Mucosa of rectum (tissue), 2 donors: ENCODE measurements around the gene PPP1R9A.

Experiments
- H3K27ac ChIP-seq, 2 donors: one replicate each; pipeline ENCODE4 v1.7.0; 2013; ENCODE audit warnings: inconsistent platforms in 2 of 2, low read depth in 2 of 2, low read length in 2 of 2
- H3K27me3 ChIP-seq, 2 donors: one replicate each; pipeline ENCODE4 v1.7.0; 2013; ENCODE audit warnings: low read length in 2 of 2; ENCODE audit not compliant: control insufficient read depth in 2 of 2, insufficient read depth in 2 of 2
- H3K36me3 ChIP-seq, 2 donors: one replicate each; pipeline ENCODE4 v1.7.0; 2013; ENCODE audit warnings: low read length in 2 of 2; ENCODE audit not compliant: control insufficient read depth in 2 of 2, insufficient read depth in 2 of 2
- H3K4me1 ChIP-seq, 2 donors: one replicate each; pipeline ENCODE4 v1.7.0; 2013; ENCODE audit warnings: low read length in 2 of 2, mild to moderate bottlenecking in 1 of 2; ENCODE audit not compliant: control insufficient read depth in 2 of 2, insufficient read depth in 2 of 2
- H3K4me3 ChIP-seq, 2 donors: one replicate each; pipeline ENCODE4 v1.7.0; 2013; ENCODE audit warnings: low read length in 2 of 2
- H3K9ac ChIP-seq, 2 donors: one replicate each; pipeline ENCODE4 v1.7.0; 2013; ENCODE audit warnings: low read length in 2 of 2, low read depth in 1 of 2, mild to moderate bottlenecking in 1 of 2
- H3K9me3 ChIP-seq, 2 donors: one replicate each; pipeline ENCODE4 v1.7.0; 2013; ENCODE audit warnings: low read length in 2 of 2; ENCODE audit not compliant: control insufficient read depth in 2 of 2
- donor health status: healthy.
- donor health status: Normal muscosa, but diverticular disease.

The PPP1R9A gene

DNA sequence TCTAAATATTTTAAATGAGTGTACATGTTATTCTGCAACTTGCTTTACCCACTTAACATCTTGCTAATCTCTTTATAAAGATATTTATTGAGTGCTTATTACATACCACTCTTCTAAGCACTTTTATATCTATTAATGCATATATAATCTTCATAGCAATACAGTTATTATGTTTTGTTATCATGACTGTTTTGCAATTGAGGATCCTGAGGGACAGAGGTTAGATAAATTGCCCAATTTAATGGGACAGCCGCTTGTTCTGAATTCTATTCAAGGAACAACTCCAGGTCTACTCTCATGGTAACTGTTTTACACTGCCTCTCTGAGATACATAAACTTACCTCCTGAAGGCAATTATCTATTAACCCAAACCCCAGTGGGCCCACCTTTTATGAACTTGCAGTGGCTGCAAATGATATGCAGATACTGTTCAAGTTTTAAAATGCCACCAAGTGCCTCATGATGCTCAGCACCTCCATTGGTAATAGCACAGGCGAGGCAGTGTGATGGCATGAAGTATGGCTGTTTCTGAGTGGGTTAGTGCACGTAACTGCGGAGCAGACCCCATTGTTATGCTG lies 356.5 kb downstream of the PPP1R9A start:
- Histone ChIP-seq H3K4me1 (no peaks in the 10 kb centered on the region), H3K27me3 (no peaks in the 10 kb centered on the region), H3K27ac (no peak overlapping the region), H3K9me3 (no peaks in the 10 kb centered on the region), H3K4me3 (no peak overlapping the region), H3K36me3 (no peaks in the 10 kb centered on the region), H3K9ac (no peak overlapping the region)

DNA sequence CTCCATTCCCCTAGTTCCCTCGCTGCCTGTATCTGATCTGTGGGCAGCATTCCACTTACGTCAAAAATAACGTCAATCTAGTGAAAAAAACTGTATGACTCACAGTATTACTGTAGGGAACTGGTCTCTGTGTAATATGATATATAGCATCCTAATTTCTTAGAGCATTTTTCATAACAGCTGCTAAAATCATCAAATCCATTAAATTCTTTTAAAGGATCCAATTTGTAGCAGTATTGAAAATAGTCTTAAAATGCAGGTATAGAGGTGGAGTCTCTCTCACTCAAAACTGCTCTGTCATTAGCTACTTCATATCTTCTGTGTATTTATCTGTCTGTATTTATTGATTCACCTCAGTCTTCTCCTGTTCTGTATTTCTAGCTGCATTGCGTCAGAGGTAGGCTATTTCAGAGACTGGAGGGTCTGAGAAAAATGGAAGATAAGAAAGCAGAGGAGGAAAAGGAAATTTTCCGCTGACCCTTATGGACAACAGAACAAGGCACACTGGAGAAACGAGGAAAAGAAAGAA lies 357.0 kb downstream of the PPP1R9A start:
- Histone ChIP-seq H3K27ac (no peak overlapping the region), H3K4me1 (no peaks in the 10 kb centered on the region), H3K9ac (no peak overlapping the region), H3K36me3 (no peaks in the 10 kb centered on the region), H3K27me3 (no peaks in the 10 kb centered on the region), H3K9me3 (no peaks in the 10 kb centered on the region), H3K4me3 (no peak overlapping the region)

DNA sequence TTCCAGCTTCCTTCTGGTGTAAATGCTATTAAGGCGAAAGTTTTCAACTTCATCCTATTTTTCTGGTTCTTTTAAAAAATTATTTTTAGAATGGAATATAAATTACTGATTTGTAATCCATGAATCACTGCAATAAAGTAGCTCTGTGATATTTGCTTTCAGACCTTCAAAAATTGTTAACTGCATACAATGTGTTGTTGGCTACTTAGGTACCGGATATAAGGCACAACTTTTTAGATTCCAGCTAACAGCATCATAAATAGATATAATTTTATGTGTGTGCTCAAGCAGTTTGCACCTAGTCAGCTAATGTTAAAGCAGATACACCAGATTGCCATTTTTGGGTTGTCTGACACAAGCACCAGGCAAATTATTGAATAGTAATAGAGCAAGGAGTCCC lies 358.2 kb downstream of the PPP1R9A start:
- Histone ChIP-seq H3K27me3 (no peaks in the 10 kb centered on the region), H3K9me3 (no peaks in the 10 kb centered on the region), H3K9ac (no peak overlapping the region), H3K36me3 (no peaks in the 10 kb centered on the region), H3K27ac (no peak overlapping the region), H3K4me1 (no peaks in the 10 kb centered on the region), H3K4me3 (no peak overlapping the region)

DNA sequence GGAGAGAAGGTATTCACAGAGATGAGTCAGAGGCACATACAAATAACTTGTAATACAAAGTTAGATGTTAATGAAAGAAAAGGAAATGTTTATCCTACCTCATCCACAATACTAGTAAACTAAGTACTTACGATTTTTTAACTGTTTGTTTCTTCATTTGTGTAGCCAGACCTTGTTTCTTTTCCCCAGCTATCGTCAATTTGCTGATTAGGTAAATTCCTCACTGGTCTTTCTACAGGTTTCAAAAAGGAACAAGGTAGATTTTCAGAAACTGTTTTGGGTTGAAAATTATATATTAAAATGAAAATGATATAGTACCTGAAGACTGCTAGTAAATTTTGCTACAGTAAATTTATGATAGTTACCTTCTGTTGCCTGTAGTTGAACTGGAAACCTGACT lies 360.4 kb downstream of the PPP1R9A start:
- Histone ChIP-seq H3K4me1 (no peaks in the 10 kb centered on the region), H3K9ac (no peak overlapping the region), H3K9me3 (no peaks in the 10 kb centered on the region), H3K27me3 (no peaks in the 10 kb centered on the region), H3K27ac (no peak overlapping the region), H3K36me3 (no peaks in the 10 kb centered on the region), H3K4me3 (no peak overlapping the region)

DNA sequence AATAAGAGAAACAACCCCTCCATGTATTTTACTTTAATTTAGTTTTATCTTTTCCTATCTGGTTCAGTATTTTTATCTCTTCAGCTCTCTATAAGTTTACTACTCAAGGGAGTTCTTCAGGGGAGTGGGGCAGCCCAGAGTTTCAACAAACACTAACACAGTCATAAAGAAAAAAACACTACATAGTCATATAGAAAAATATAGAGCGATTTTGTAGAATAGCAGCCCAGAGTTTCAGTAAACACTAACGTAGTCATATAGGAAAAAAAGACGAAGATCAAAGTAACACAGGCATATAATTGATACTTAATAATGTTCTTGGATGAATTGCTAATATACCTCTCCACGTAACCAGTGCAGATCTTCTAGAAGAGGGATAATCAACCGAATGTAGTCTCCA lies 362.2 kb downstream of the PPP1R9A start:
- no peak overlapping the region for H3K27ac ChIP-seq
- H3K27me3 ChIP-seq = no peaks in the 10 kb centered on the region
- no peaks in the 10 kb centered on the region for H3K9me3 ChIP-seq
- H3K4me3 ChIP-seq = no peak overlapping the region
- H3K36me3 ChIP-seq = no peaks in the 10 kb centered on the region
- H3K9ac ChIP-seq = no peak overlapping the region
- H3K4me1 ChIP-seq = no peaks in the 10 kb centered on the region

DNA sequence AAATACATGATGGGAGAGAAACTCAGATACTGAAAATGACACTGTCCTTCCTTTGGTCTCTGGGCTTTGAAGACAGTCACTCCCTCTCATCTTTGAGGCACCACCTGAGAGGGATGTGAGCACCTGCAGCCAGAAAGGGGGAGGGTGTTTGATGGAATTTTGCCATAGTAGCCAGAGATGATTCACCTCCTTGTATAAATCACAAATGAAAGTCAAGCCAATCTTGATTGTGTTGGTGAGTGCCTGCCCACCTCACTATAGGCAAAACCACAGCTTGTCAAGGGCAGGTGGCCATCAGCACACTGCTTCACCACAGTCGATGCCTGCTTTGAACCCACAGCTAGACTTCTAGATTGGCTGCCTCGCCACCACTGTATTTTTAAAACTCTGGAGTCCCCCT lies 368.7 kb downstream of the PPP1R9A start:
- Histone ChIP-seq H3K27ac (no peak overlapping the region), H3K36me3 (no peaks in the 10 kb centered on the region), H3K9ac (no peak overlapping the region), H3K4me3 (no peak overlapping the region), H3K27me3 (no peaks in the 10 kb centered on the region), H3K4me1 (no peaks in the 10 kb centered on the region), H3K9me3 (no peaks in the 10 kb centered on the region)

DNA sequence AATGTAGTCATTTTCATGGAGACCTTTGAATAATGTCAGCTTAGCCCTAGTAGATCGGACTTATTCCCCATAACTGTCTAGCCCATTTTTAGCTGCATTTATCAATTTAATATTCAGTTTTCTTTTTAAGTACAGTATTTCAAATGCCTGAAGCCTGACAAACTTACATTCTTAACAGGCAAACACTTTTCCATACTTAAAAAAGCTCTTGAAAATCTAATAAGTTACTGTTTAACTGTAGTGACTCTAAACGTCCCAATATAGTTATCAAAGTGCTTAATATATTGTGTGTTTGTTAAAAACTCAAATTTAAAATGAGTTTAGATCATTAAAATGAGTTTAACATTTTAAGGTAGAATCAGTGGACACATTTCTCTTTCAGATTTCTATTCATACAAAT lies 372.0 kb downstream of the PPP1R9A start:
- Histone ChIP-seq H3K9me3 (no peaks in the 10 kb centered on the region), H3K4me3 (no peak overlapping the region), H3K9ac (no peak overlapping the region), H3K27me3 (no peaks in the 10 kb centered on the region), H3K27ac (no peak overlapping the region), H3K4me1 (no peaks in the 10 kb centered on the region), H3K36me3 (no peaks in the 10 kb centered on the region)

DNA sequence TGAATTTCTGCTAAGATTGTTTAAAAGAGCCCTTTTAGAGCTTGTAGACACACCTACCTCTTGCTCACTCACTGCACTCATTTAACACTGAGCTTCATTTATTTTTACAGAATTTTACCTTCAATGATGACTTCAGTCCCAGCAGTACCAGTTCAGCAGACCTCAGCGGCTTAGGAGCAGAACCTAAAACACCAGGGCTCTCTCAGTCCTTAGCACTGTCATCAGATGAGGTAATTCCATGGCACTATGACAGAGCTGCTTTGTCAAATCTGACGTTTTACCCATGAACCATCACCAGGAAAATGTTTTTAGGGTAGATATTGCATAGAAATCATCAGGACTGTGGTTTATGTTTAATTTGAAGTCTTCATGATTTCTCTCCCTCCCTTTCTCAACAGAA lies 378.7 kb downstream of the PPP1R9A start:
- Histone ChIP-seq H3K27me3 (no peaks in the 10 kb centered on the region), H3K9ac (no peak overlapping the region), H3K9me3 (no peaks in the 10 kb centered on the region), H3K4me1 (no peaks in the 10 kb centered on the region), H3K27ac (no peak overlapping the region), H3K36me3 (peaks cover 0 to 8% of the 10 kb centered on the region in 2 donors), H3K4me3 (no peak overlapping the region)

DNA sequence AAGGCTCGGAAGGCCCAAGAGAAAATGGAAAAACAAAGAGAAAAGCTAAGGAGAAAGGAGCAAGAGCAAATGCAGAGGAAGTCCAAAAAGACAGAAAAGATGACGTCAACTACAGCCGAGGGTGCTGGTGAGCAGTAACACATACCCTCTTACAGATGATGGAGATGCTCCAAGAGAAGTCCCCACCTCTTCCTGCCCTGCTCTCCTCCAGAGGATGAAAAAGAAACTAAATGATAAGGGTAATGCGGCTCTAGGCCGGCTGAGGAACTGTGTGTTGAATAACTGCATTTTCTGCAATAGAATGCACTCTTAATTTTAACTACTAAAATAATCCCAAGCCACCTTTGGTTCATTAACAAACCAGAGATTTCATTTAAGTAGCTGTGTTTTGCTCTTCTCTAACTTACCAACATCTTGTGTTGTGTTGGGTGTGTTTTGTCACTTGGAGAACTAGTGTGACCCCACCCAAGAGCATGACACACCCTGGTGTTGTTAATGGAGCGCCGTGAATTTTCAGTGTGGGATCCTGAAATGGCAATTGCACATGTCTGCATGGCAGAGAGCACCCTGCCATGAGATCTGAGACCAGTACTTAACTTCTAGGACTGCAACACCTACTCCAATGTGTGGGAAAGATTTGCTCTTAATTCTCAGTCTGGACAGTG lies 382.9 kb downstream of the PPP1R9A start:
- Histone ChIP-seq H3K27ac (no peak overlapping the region), H3K36me3 (peaks cover 0 to 8% of the 10 kb centered on the region in 2 donors), H3K27me3 (no peaks in the 10 kb centered on the region), H3K9ac (no peak overlapping the region), H3K4me1 (no peaks in the 10 kb centered on the region), H3K9me3 (no peaks in the 10 kb centered on the region), H3K4me3 (no peak overlapping the region)

DNA sequence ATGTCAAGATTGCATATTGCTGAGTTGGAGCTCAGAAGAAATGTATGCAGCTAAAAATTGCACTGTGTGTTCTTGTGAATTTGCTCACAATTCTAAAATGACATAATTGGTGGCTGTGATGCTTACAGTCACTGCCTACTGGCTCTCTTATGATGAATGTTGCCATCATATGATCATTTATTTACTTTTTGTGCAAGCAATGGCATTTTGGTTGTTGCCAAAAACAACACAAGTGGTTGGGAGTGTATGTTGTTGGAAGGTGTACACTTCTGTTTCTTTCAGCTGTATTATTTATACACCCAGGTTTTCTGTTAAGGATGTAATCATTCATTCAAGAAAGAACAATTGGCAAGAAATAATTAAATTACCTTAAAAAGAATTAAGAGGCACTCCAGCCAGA lies 388.0 kb downstream of the PPP1R9A start:
- Histone ChIP-seq H3K4me3 (no peak overlapping the region), H3K9me3 (no peaks in the 10 kb centered on the region), H3K27ac (no peak overlapping the region), H3K27me3 (no peaks in the 10 kb centered on the region), H3K9ac (no peak overlapping the region), H3K36me3 (peaks cover 0 to 2% of the 10 kb centered on the region in 2 donors), H3K4me1 (no peaks in the 10 kb centered on the region)
